H4 (cell line): ENCODE measurements around the gene PLXNA4. TPM values are rescaled to one million over a fixed set of nuclear protein-coding genes. Genes with fewer than 3 reads are reported as not detected.

ENCODE experiments used
- DNase-seq: peaks from one replicate; pipeline ENCODE4 v3.0.0-alpha.2; 2015; ENCODE audit warnings: low spot score
- total RNA-seq: library from RNA; depleted of rRNA; stranded (reverse); fragments of >200 nt; shearing (Covaris generic); gene quantifications from 2 replicates; pipeline ENCODE4 v1.2.3, GENCODE V29; 2014

PLXNA4 gene
- total RNA-seq, 1 experiment from 2014 or later = 0.19 TPM

GRCh38 chr7:132091706-132092105 lies 484.6 kb downstream of the PLXNA4 start:
- no peak for DNase-seq

GRCh38 chr7:132090444-132090843 lies 485.8 kb downstream of the PLXNA4 start:
- peak; percentile 28 for DNase-seq

GRCh38 chr7:132089356-132089755 lies 486.9 kb downstream of the PLXNA4 start:
- DNase-seq = no peak

GRCh38 chr7:132087421-132087820 lies 488.8 kb downstream of the PLXNA4 start:
- DNase-seq = no peak

- DNase-seq = peak; percentile 54
Observed at GRCh38 chr7:132084776-132085388, 491.4 kb downstream of the PLXNA4 start.

GRCh38 chr7:132083537-132084123 lies 492.6 kb downstream of the PLXNA4 start:
- DNase-seq = no peak

GRCh38 chr7:132083126-132083525 lies 493.1 kb downstream of the PLXNA4 start:
- no peak for DNase-seq

- DNase-seq = no peak
Observed at GRCh38 chr7:132082394-132082793, 493.9 kb downstream of the PLXNA4 start.

- DNase-seq = no peak
Observed at GRCh38 chr7:132081686-132082085, 494.6 kb downstream of the PLXNA4 start.

- peak; percentile 54 for DNase-seq
Observed at GRCh38 chr7:132080967-132081668, 495.2 kb downstream of the PLXNA4 start.

- DNase-seq = no peak
Observed at GRCh38 chr7:132080467-132080866, 495.8 kb downstream of the PLXNA4 start.

- peak; percentile 42 for DNase-seq
Observed at GRCh38 chr7:132078891-132079735, 497.2 kb downstream of the PLXNA4 start.

- DNase-seq = peak; percentile 68
Observed at GRCh38 chr7:132077971-132078685, 498.1 kb downstream of the PLXNA4 start.

GRCh38 chr7:132076301-132077035 lies 499.8 kb downstream of the PLXNA4 start:
- DNase-seq = no peak

- no peak for DNase-seq
Observed at GRCh38 chr7:132075515-132075914, 500.8 kb downstream of the PLXNA4 start.

- no peak for DNase-seq
Observed at GRCh38 chr7:132073920-132074589, 502.2 kb downstream of the PLXNA4 start.
